WTC11 (cell line): ENCODE measurements around the gene ABHD3. TPM values are rescaled to one million over a fixed set of nuclear protein-coding genes. Genes with fewer than 3 reads are reported as not detected.

Experiments used
- ATAC-seq: fragments of 200-7000 bp; cut with Tn5 transposase; 2 replicates; pipeline ENCODE4 v1.10.0; 2021; ENCODE audit warnings: mild to moderate bottlenecking, moderate library complexity
- CTCF ChIA-PET: fragments of 300-600 bp; sonication (Branson Sonifier 250); formaldehyde crosslinking; loops from one replicate; lab custom pipeline; 2021; ENCODE audit warnings: antibody characterized with exemption; lab: Charles Lee
- POLR2A ChIA-PET: fragments of 350-600 bp; sonication (Branson Sonifier 250); formaldehyde crosslinking; loops from one replicate; lab custom pipeline; 2021; ENCODE audit warnings: antibody characterized with exemption; lab: Charles Lee
- DNase-seq: peaks from one replicate; pipeline ENCODE4 v3.0.0; 2021; ENCODE audit warnings: low spot score
- H3K27ac Mint-ChIP-seq: 2 replicates; pipeline ENCODE4 v1.8.0; 2021; ENCODE audit warnings: mixed read lengths
- H3K27me3 Mint-ChIP-seq: 2 replicates; pipeline ENCODE4 v1.8.0; 2021; ENCODE audit warnings: low read depth, mild to moderate bottlenecking, moderate library complexity, mixed read lengths
- H3K36me3 Mint-ChIP-seq: 2 replicates; pipeline ENCODE4 v1.8.0; 2021; ENCODE audit warnings: mixed read lengths
- H3K4me1 Mint-ChIP-seq: 2 replicates; pipeline ENCODE4 v1.8.0; 2022; ENCODE audit warnings: mixed read lengths
- H3K4me3 Mint-ChIP-seq: 2 replicates; pipeline ENCODE4 v1.8.0; 2021; ENCODE audit warnings: mild to moderate bottlenecking, moderate library complexity, mixed read lengths
- H3K9me3 Mint-ChIP-seq: 2 replicates; pipeline ENCODE4 v1.8.0; 2021; ENCODE audit warnings: mixed read lengths
- ESRRA ChIP-seq: sonication (generic); formaldehyde crosslinking; IDR thresholded peaks from 2 replicates; pipeline ENCODE4 v1.8.1; 2022; ENCODE audit warnings: mild to moderate bottlenecking, missing genetic modification reagents, borderline replicate concordance
- HMGA2 ChIP-seq: fragments of 250-450 bp; sonication (Bioruptor Pico); IDR thresholded peaks from 2 replicates; pipeline ENCODE4 v1.4.0; 2021; ENCODE audit warnings: mild to moderate bottlenecking, moderate library complexity
- PRDM15 ChIP-seq: sonication (generic); formaldehyde crosslinking; IDR thresholded peaks from 2 replicates; pipeline ENCODE4 v1.8.0; 2022; ENCODE audit warnings: missing genetic modification reagents
- TEAD1 ChIP-seq: sonication (generic); formaldehyde crosslinking; IDR thresholded peaks from 2 replicates; pipeline ENCODE4 v1.8.0; 2022; ENCODE audit warnings: mild to moderate bottlenecking, missing genetic modification reagents
- ZNF121 ChIP-seq: sonication (generic); formaldehyde crosslinking; IDR thresholded peaks from 2 replicates; pipeline ENCODE4 v1.8.0; 2023; ENCODE audit warnings: missing genetic modification reagents
- ZNF396 ChIP-seq: fragments of 250-450 bp; sonication (Bioruptor Pico); IDR thresholded peaks from 2 replicates; pipeline ENCODE4 v1.8.0; 2021; ENCODE audit warnings: mild to moderate bottlenecking, moderate library complexity, borderline replicate concordance
- ZNF425 ChIP-seq: fragments of 250-450 bp; sonication (Bioruptor Pico); conservative IDR thresholded peaks from 2 replicates; pipeline ENCODE4 v1.9.0; 2021; ENCODE audit warnings: mild to moderate bottlenecking
- total RNA-seq: library from RNA; stranded (reverse); gene quantifications from 3 replicates; pipeline ENCODE4 v1.2.3, GENCODE V29; 2021
- TF ChIP-seq, protein P1 (sequence below): sonication (generic); formaldehyde crosslinking; IDR thresholded peaks from 2 replicates; pipeline ENCODE4 v1.8.1; 2023; ENCODE audit warnings: mild to moderate bottlenecking, missing genetic modification reagents

The ABHD3 gene
- total RNA-seq, 1 experiment from 2014 or later = 11.1 TPM

- TF ChIP-seq PRDM15 (CRISPR knock-in tag) (no peak), ZNF396 (CRISPR knock-in tag) (no peak), HMGA2 (CRISPR knock-in tag) (no peak), ESRRA (no peak)
Observed at GRCh38 chr18:21747268-21747667, 42.7 kb upstream of the ABHD3 start (continued).

- Mint-ChIP-seq H3K27ac (no peak overlapping the region), H3K4me3 (no peak overlapping the region)
- POLR2A ChIA-PET = no interaction called here
Observed at GRCh38 chr18:21745231-21745630, 40.7 kb upstream of the ABHD3 start.

GRCh38 chr18:21743166-21743832, 38.7 kb upstream of the ABHD3 start:
- peaks cover 61% of the 10 kb centered on the region for H3K4me1 Mint-ChIP-seq
- ATAC-seq (no peak), DNase-seq (no peak)
- TF ChIP-seq TEAD1 (CRISPR knock-in tag) = no peak
- TF ChIP-seq PRDM15 (CRISPR knock-in tag) = no peak
- no peak for TF ChIP-seq ZNF425 (CRISPR knock-in tag)
- ChIA-PET CTCF (interaction anchor here (3.8 kb wide), 1 partner anchor 39 kb away, joined by 17 read pairs; the partner anchor contains the start of gene ABHD3), POLR2A (no interaction called here)
- H3K9me3 Mint-ChIP-seq = no peaks in the 10 kb centered on the region
- H3K4me3 Mint-ChIP-seq = peak overlapping the region; percentile 82
- H3K36me3 Mint-ChIP-seq = no peaks in the 10 kb centered on the region
- no peaks in the 10 kb centered on the region; the same call in 1 of the 2 replicates for H3K27me3 Mint-ChIP-seq
- peak overlapping the region; percentile 57 for H3K27ac Mint-ChIP-seq

More at GRCh38 chr18:21745231-21745630, 40.7 kb upstream of the ABHD3 start:
- H3K36me3 Mint-ChIP-seq = no peaks in the 10 kb centered on the region
- peaks cover 55% of the 10 kb centered on the region for H3K4me1 Mint-ChIP-seq
- TF ChIP-seq ZNF121 (CRISPR knock-in tag) = no peak
- TF ChIP-seq, protein P1, sequence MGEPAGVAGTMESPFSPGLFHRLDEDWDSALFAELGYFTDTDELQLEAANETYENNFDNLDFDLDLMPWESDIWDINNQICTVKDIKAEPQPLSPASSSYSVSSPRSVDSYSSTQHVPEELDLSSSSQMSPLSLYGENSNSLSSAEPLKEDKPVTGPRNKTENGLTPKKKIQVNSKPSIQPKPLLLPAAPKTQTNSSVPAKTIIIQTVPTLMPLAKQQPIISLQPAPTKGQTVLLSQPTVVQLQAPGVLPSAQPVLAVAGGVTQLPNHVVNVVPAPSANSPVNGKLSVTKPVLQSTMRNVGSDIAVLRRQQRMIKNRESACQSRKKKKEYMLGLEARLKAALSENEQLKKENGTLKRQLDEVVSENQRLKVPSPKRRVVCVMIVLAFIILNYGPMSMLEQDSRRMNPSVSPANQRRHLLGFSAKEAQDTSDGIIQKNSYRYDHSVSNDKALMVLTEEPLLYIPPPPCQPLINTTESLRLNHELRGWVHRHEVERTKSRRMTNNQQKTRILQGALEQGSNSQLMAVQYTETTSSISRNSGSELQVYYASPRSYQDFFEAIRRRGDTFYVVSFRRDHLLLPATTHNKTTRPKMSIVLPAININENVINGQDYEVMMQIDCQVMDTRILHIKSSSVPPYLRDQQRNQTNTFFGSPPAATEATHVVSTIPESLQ (CRISPR knock-in tag) = no peak
- CTCF ChIA-PET = no interaction called here
- no peaks in the 10 kb centered on the region for H3K9me3 Mint-ChIP-seq
- DNase-seq (no peak), ATAC-seq (no peak)
- no peaks in the 10 kb centered on the region for H3K27me3 Mint-ChIP-seq
